Common myeloid progenitor, CD34-positive (primary cell): ENCODE measurements around the gene MSLN.
"Not testable (repeated sequence)": the region's sequence is repeated elsewhere in the genome, so short reads cannot be mapped to it uniquely, and the experiment has no call there.

ENCODE experiments used
- CTCF ChIA-PET: fragments of 350-600 bp; sonication (Branson Sonifier 250); formaldehyde crosslinking; loops from one replicate; lab custom pipeline; 2021; ENCODE audit warnings: antibody characterized with exemption; lab: Charles Lee
- POLR2A ChIA-PET: fragments of 350-600 bp; sonication (Branson Sonifier 250); formaldehyde crosslinking; loops from one replicate; lab custom pipeline; 2021; ENCODE audit warnings: antibody characterized with exemption; lab: Charles Lee
- DNase-seq, 3 donors: peaks; one replicate each; pipeline versions ENCODE4 v3.0.0 to v3.0.0-alpha.2; 2013
- H3K27ac ChIP-seq, 2 experiments: 1 replicate in 1 of 2; 2 replicates in 1 of 2; pipeline ENCODE4 v1.7.0; 2013; ENCODE audit warnings: inconsistent platforms in 2 of 2, low read length in 2 of 2, mild to moderate bottlenecking in 2 of 2, low read depth in 1 of 2, moderate library complexity in 1 of 2; ENCODE audit not compliant: severe bottlenecking in 2 of 2, insufficient read depth in 1 of 2, poor library complexity in 1 of 2
- H3K27me3 ChIP-seq, 5 experiments: replicated peaks in 2 of 5; 1 replicate in 3 of 5; 2 replicates in 2 of 5; pipeline versions ENCODE4 v1.6.1 to v1.7.0; 2013; ENCODE audit warnings: low read length in 4 of 5, mild to moderate bottlenecking in 2 of 5, moderate library complexity in 2 of 5, inconsistent platforms in 1 of 5; ENCODE audit not compliant: insufficient read depth in 5 of 5, control insufficient read depth in 4 of 5
- H3K36me3 ChIP-seq, 4 experiments: 1 replicate in 2 of 4; 2 replicates in 2 of 4; pipeline versions ENCODE4 v1.6.1 to v1.7.0; 2013; ENCODE audit warnings: low read length in 3 of 4, control low read depth in 1 of 4, mild to moderate bottlenecking in 1 of 4; ENCODE audit not compliant: control insufficient read depth in 4 of 4, insufficient read depth in 4 of 4
- H3K4me1 ChIP-seq, 4 experiments: 1 replicate in 3 of 4; 2 replicates in 1 of 4; pipeline versions ENCODE4 v1.6.1 to v1.7.1; 2013; ENCODE audit warnings: low read length in 3 of 4, mild to moderate bottlenecking in 3 of 4, control low read depth in 1 of 4, inconsistent platforms in 1 of 4, moderate library complexity in 1 of 4; ENCODE audit not compliant: control insufficient read depth in 4 of 4, insufficient read depth in 4 of 4; ENCODE audit errors: control extremely low read depth in 1 of 4
- H3K4me3 ChIP-seq, 7 experiments: 1 replicate in 4 of 7; 2 replicates in 3 of 7; pipeline versions ENCODE4 v1.5.1 to v1.7.0; 2013; ENCODE audit warnings: mild to moderate bottlenecking in 7 of 7, low read length in 6 of 7, moderate library complexity in 6 of 7, inconsistent platforms in 2 of 7, low read depth in 2 of 7, control low read depth in 1 of 7; ENCODE audit not compliant: insufficient read depth in 4 of 7, control insufficient read depth in 1 of 7; ENCODE audit errors: extremely low read depth in 1 of 7
- H3K9me3 ChIP-seq, 5 experiments: 1 replicate in 4 of 5; 2 replicates in 1 of 5; pipeline versions ENCODE4 v1.6.1 to v1.7.1; 2013; ENCODE audit warnings: low read length in 4 of 5, mild to moderate bottlenecking in 2 of 5, inconsistent platforms in 1 of 5, low read depth in 1 of 5, moderate library complexity in 1 of 5; ENCODE audit not compliant: control insufficient read depth in 4 of 5, insufficient read depth in 2 of 5; ENCODE audit errors: control extremely low read depth in 1 of 5
- WGBS: methylation state at CpG from one replicate; pipeline ENCODE4 v1.1.5; 2013; ENCODE audit not compliant: insufficient coverage; 5-methylcytosine and 5-hydroxymethylcytosine counted together

MSLN gene

GRCh38 chr16:769934-770333, 9.4 kb downstream of the MSLN start:
- POLR2A ChIA-PET, result no interaction called here

DNA sequence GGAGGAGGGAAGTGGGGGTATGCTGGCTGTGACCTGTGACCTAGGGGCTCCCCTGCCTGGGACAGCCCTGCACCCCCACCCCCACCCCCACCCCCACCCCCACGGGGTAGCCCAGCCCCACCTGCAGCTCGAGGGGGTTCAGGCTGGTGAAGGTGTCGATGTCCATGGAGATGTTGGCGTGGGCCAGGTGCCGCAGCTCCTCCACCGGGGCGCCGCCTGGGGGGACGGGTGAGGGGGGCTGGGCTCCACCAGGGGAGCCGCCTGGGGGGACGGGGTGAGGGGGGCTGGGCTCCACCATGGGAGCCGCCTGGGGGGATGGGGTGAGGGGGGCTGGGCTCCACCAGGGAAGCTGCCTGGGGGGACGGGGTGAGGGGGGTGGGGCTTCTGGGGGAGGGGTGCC, 9.9 kb downstream of the MSLN start:
- ChIA-PET CTCF (interaction anchor here (1.2 to 1.3 kb wide), 2 partner anchors 11 to 14 kb away, joined by 3 to 8 read pairs; no protein-coding TSS in a partner anchor), POLR2A (no interaction called here)
- H3K36me3 ChIP-seq, result no peaks in the 10 kb centered on the region
- H3K4me1 ChIP-seq, result peaks cover 0 to 11% (median 0%) of the 10 kb centered on the region in 4 experiments
- H3K4me3 ChIP-seq, result no peak overlapping the region
- DNase-seq, result no peak
- WGBS, result no CpG with 5 or more reads among the region's 13 CpGs
- H3K9me3 ChIP-seq, result no peaks in the 10 kb centered on the region
- H3K27ac ChIP-seq, result no peak overlapping the region
- H3K27me3 ChIP-seq, result no peaks in the 10 kb centered on the region

More at GRCh38 chr16:769934-770333, 9.4 kb downstream of the MSLN start:
- CTCF ChIA-PET, result interaction anchor here (1.2 kb wide), 1 partner anchor 10 kb away, joined by 3 read pairs; no protein-coding TSS in a partner anchor
- Histone ChIP-seq H3K36me3 (no peaks in the 10 kb centered on the region), H3K4me1 (peaks cover 0 to 11% (median 0%) of the 10 kb centered on the region in 4 experiments), H3K27me3 (no peaks in the 10 kb centered on the region), H3K9me3 (no peaks in the 10 kb centered on the region), H3K4me3 (no peak overlapping the region), H3K27ac (no peak overlapping the region)
- 93% methylated on average over 13 of the region's 19 CpGs for WGBS
- no peak for DNase-seq

- WGBS, result 97% methylated on average over 8 of the region's 18 CpGs
- DNase-seq, result no peak
- ChIA-PET CTCF (interaction anchor here (0.9 to 1.6 kb wide), 3 partner anchors 12 to 27 kb away, joined by 3 to 4 read pairs (median 3); no protein-coding TSS in a partner anchor), POLR2A (no interaction called here)
- Histone ChIP-seq H3K36me3 (no peaks in the 10 kb centered on the region), H3K27me3 (peaks cover 0 to 2% (median 0%) of the 10 kb centered on the region in 5 experiments), H3K27ac (no peak overlapping the region), H3K4me3 (no peak overlapping the region), H3K9me3 (no peaks in the 10 kb centered on the region), H3K4me1 (peaks cover 0 to 9% (median 4%) of the 10 kb centered on the region in 4 experiments)
Measured at GRCh38 chr16:772959-773358, 12.4 kb downstream of the MSLN start.

GRCh38 chr16:774086-775001, 13.8 kb downstream of the MSLN start:
- Histone ChIP-seq H3K27ac (no peak overlapping the region), H3K4me3 (no peak overlapping the region), H3K4me1 (peaks cover 0 to 8% (median 5%) of the 10 kb centered on the region in 4 experiments), H3K27me3 (peaks cover 0 to 7% (median 3%) of the 10 kb centered on the region in 5 experiments), H3K9me3 (no peaks in the 10 kb centered on the region), H3K36me3 (no peaks in the 10 kb centered on the region)
- 92% methylated on average over 32 of the region's 46 CpGs for WGBS
- no peak for DNase-seq
- POLR2A ChIA-PET, result no interaction called here
- CTCF ChIA-PET, result no interaction called here

GRCh38 chr16:775236-775796, 14.8 kb downstream of the MSLN start:
- Histone ChIP-seq H3K4me3 (no peak overlapping the region), H3K4me1 (peaks cover 0 to 7% (median 3%) of the 10 kb centered on the region in 4 experiments), H3K9me3 (no peaks in the 10 kb centered on the region), H3K27ac (no peak overlapping the region), H3K27me3 (peaks cover 0 to 10% (median 3%) of the 10 kb centered on the region in 5 experiments), H3K36me3 (no peaks in the 10 kb centered on the region)
- 92% methylated on average over 25 of the region's 36 CpGs for WGBS
- CTCF ChIA-PET, result no interaction called here
- POLR2A ChIA-PET, result interaction anchor here (0.6 kb wide), 1 partner anchor 69 kb away, joined by 3 read pairs; no protein-coding TSS in a partner anchor
- DNase-seq, result no peak

GRCh38 chr16:776298-776697, 15.8 kb downstream of the MSLN start:
- POLR2A ChIA-PET, H3K4me1 ChIP-seq, DNase-seq, H3K4me3 ChIP-seq, H3K9me3 ChIP-seq, H3K36me3 ChIP-seq, H3K27ac ChIP-seq: not testable (repeated sequence)
- peaks cover 0 to 14% (median 3%) of the 10 kb centered on the region in 5 experiments for H3K27me3 ChIP-seq
- 97% methylated on average over 8 of the region's 10 CpGs for WGBS
- CTCF ChIA-PET, result interaction anchor here (1.5 kb wide), 1 partner anchor 9 kb away, joined by 3 read pairs; no protein-coding TSS in a partner anchor
